CD14-positive monocyte (primary cell): ENCODE results near the gene TMEM169. TPM values are rescaled to one million over a fixed set of nuclear protein-coding genes. Genes with fewer than 3 reads are reported as not detected.

Experiments
- DNase-seq, 3 donors: peaks; one replicate each; pipeline ENCODE4 v3.0.0-alpha.2; 2011 to 2022
- H2AFZ ChIP-seq: 2 replicates; pipeline ENCODE4 v1.6.0; 2012; ENCODE audit warnings: mild to moderate bottlenecking, low read depth, low read length, inconsistent platforms; ENCODE audit not compliant: insufficient read depth, poor library complexity, severe bottlenecking
- H3K27ac ChIP-seq, 2 donors: 1 replicate in 1 of 2; 2 replicates in 1 of 2; pipeline ENCODE4 v1.5.1; 2012 to 2013; ENCODE audit warnings: low read length in 2 of 2, control low read depth in 1 of 2, inconsistent platforms in 1 of 2, low read depth in 1 of 2, mild to moderate bottlenecking in 1 of 2
- H3K27me3 ChIP-seq, 2 donors: one replicate each; pipeline versions ENCODE4 v1.6.0 to v1.6.1; 2011 to 2013; ENCODE audit warnings: low read length in 2 of 2; ENCODE audit not compliant: control insufficient read depth in 2 of 2, insufficient read depth in 2 of 2
- H3K36me3 ChIP-seq, 2 donors: replicated peaks in 1 of 2; 1 replicate in 1 of 2; 2 replicates in 1 of 2; pipeline versions ENCODE4 v1.5.1 to v1.6.1; 2012 to 2013; ENCODE audit warnings: low read length in 2 of 2, control low read depth in 1 of 2, inconsistent platforms in 1 of 2, mild to moderate bottlenecking in 1 of 2; ENCODE audit not compliant: insufficient read depth in 2 of 2, control insufficient read depth in 1 of 2
- H3K4me1 ChIP-seq, 2 donors: 1 replicate in 1 of 2; 2 replicates in 1 of 2; pipeline versions ENCODE4 v1.5.1 to v1.6.1; 2012 to 2013; ENCODE audit warnings: low read length in 2 of 2, control low read depth in 1 of 2, inconsistent platforms in 1 of 2, mild to moderate bottlenecking in 1 of 2, moderate library complexity in 1 of 2; ENCODE audit not compliant: insufficient read depth in 2 of 2, control insufficient read depth in 1 of 2
- H3K4me2 ChIP-seq: replicated peaks from 2 replicates; pipeline ENCODE3; 2012; ENCODE audit warnings: low read length, moderate library complexity, mild to moderate bottlenecking; ENCODE audit not compliant: poor library complexity, severe bottlenecking; ENCODE audit errors: extremely low read depth
- H3K4me3 ChIP-seq, 3 experiments: fragments of 200-600 bp in 1 of 3; sonication (generic) in 1 of 3; replicated peaks in 1 of 3; 1 replicate in 2 of 3; 2 replicates in 1 of 3; pipeline ENCODE4 v1.5.1; 2011 to 2013; ENCODE audit warnings: low read length in 3 of 3, mild to moderate bottlenecking in 3 of 3, control low read depth in 2 of 3, low read depth in 2 of 3, inconsistent platforms in 1 of 3, moderate library complexity in 1 of 3
- H3K79me2 ChIP-seq: 2 replicates; pipeline ENCODE4 v1.6.0; 2012; ENCODE audit warnings: mild to moderate bottlenecking, control low read depth, inconsistent platforms, low read length, moderate library complexity; ENCODE audit not compliant: insufficient read depth
- H3K9ac ChIP-seq: 2 replicates; pipeline ENCODE4 v1.6.0; 2017; ENCODE audit warnings: low read length, mild to moderate bottlenecking; ENCODE audit not compliant: insufficient read depth, poor library complexity, severe bottlenecking
- H3K9me3 ChIP-seq, 2 donors: replicated peaks in 1 of 2; 1 replicate in 1 of 2; 2 replicates in 1 of 2; pipeline versions ENCODE4 v1.5.1 to v1.6.1; 2012 to 2013; ENCODE audit warnings: low read length in 2 of 2, control low read depth in 1 of 2; ENCODE audit not compliant: control insufficient read depth in 1 of 2, insufficient read depth in 1 of 2
- H4K20me1 ChIP-seq: 2 replicates; pipeline ENCODE4 v1.6.0; 2012; ENCODE audit warnings: mild to moderate bottlenecking, low read length, control low read depth, moderate library complexity; ENCODE audit not compliant: insufficient read depth
- H3K27ac Mint-ChIP-seq, 7 donors: one replicate each; pipeline ENCODE4 v1.8.0; 2020; ENCODE audit warnings: mild to moderate bottlenecking in 7 of 7, mixed read lengths in 7 of 7, moderate library complexity in 6 of 7, inconsistent platforms in 2 of 7
- H3K27me3 Mint-ChIP-seq, 3 donors: one replicate each; pipeline ENCODE4 v1.8.0; 2021 to 2022; ENCODE audit warnings: low read depth in 3 of 3, mild to moderate bottlenecking in 3 of 3, mixed read lengths in 3 of 3, moderate library complexity in 3 of 3, inconsistent platforms in 1 of 3
- H3K36me3 Mint-ChIP-seq, 2 donors: one replicate each; pipeline ENCODE4 v1.8.0; 2020; ENCODE audit warnings: mixed read lengths in 2 of 2, inconsistent platforms in 1 of 2, mild to moderate bottlenecking in 1 of 2
- H3K4me1 Mint-ChIP-seq: one replicate; pipeline ENCODE4 v1.8.0; 2020; ENCODE audit warnings: mild to moderate bottlenecking, mixed read lengths
- H3K4me3 Mint-ChIP-seq, 2 donors: one replicate each; pipeline ENCODE4 v1.8.0; 2020; ENCODE audit warnings: mild to moderate bottlenecking in 2 of 2, mixed read lengths in 2 of 2, moderate library complexity in 1 of 2
- H3K9me3 Mint-ChIP-seq, 7 donors: one replicate each; pipeline ENCODE4 v1.8.0; 2020 to 2022; ENCODE audit warnings: mixed read lengths in 7 of 7, mild to moderate bottlenecking in 6 of 7, moderate library complexity in 6 of 7, inconsistent platforms in 2 of 7
- WGBS: methylation state at CpG from one replicate; pipeline ENCODE4 v1.1.5; 2013; ENCODE audit warnings: missing lambda C conversion rate; ENCODE audit not compliant: insufficient coverage; 5-methylcytosine and 5-hydroxymethylcytosine counted together
- intact Hi-C, 2 donors: fragments of 100-400 bp; cut with micrococcal nuclease; formaldehyde crosslinking; loops; one replicate each; pipeline versions ENCODE4 v1.15.0 to v1.15.1; 2023
- polyA plus RNA-seq, 3 donors: library from polyadenylated mRNA; depleted of rRNA in 1 of 3; unstranded in 2 of 3; stranded (reverse) in 1 of 3; fragments of 300-500 nt in 2 of 3; fragments of >200 nt in 1 of 3; fragmentation: Illumina TruSeq in 2 of 3; gene quantifications; 1 replicate in 2 of 3; 2 replicates in 1 of 3; pipeline ENCODE4 v1.2.3, GENCODE V29; 2012 to 2021
- TF ChIP-seq, protein P1 (sequence below): fragments of 200-600 bp; IDR thresholded peaks from one replicate; pipeline ENCODE4 v1.8.0; 2022; ENCODE audit warnings: antibody characterized with exemption, mild to moderate bottlenecking

The TMEM169 gene
- polyA plus RNA-seq, 3 donors = 0.24 to 0.92 (median 0.74) TPM

DNA sequence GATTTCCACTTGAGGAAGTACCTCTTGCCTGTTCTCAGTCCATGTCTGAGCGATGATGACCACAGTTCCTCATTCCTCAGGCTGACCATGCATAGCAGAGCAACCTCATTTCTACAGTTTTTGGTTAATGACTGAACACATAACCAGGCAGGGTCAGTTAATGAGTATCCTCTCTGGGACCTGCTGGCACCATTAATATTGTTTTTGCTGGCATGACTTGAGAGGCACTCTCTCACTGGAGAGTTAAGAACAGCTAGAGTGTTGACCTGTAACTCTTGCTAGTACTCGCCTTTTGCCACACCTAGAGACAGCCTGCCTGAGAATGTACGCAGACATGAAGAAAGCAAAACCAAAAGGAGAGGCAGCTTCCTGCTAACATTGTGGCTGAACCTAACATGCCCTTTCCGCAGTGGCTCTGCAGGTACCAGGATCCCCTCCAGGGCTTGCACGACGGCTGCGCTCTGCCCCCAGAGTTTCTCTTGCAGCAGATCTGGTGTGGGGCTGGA is 24.0 kb upstream of the TMEM169 start:
- peaks cover 0 to 4% (median 0%) of the 10 kb centered on the region in 7 donors for H3K9me3 Mint-ChIP-seq
- Histone ChIP-seq H3K36me3 (peaks cover 0 to 26% of the 10 kb centered on the region in 2 donors), H3K4me3 (peak overlapping the region; percentile 37 to 75 (median 74)), H3K4me1 (peaks cover 11 to 17% of the 10 kb centered on the region in 2 donors), H3K9me3 (no peaks in the 10 kb centered on the region), H2AFZ (peak overlapping the region; percentile 75), H3K27me3 (no peaks in the 10 kb centered on the region), H4K20me1 (no peaks in the 10 kb centered on the region), H3K9ac (peak overlapping the region; percentile 33), H3K27ac (peak overlapping the region; percentile 58 to 78), H3K79me2 (no peaks in the 10 kb centered on the region), H3K4me2 (peak overlapping the region; percentile 71)
- intact Hi-C loops = no loop called here
- peaks cover 37 to 39% of the 10 kb centered on the region in 2 donors for H3K36me3 Mint-ChIP-seq
- peaks cover 16% of the 10 kb centered on the region for H3K4me1 Mint-ChIP-seq
- H3K27ac Mint-ChIP-seq = peak overlapping the region; percentile 58 to 93 (median 85)
- peaks cover 0 to 2% (median 0%) of the 10 kb centered on the region in 3 donors for H3K27me3 Mint-ChIP-seq
- TF ChIP-seq, protein P1, sequence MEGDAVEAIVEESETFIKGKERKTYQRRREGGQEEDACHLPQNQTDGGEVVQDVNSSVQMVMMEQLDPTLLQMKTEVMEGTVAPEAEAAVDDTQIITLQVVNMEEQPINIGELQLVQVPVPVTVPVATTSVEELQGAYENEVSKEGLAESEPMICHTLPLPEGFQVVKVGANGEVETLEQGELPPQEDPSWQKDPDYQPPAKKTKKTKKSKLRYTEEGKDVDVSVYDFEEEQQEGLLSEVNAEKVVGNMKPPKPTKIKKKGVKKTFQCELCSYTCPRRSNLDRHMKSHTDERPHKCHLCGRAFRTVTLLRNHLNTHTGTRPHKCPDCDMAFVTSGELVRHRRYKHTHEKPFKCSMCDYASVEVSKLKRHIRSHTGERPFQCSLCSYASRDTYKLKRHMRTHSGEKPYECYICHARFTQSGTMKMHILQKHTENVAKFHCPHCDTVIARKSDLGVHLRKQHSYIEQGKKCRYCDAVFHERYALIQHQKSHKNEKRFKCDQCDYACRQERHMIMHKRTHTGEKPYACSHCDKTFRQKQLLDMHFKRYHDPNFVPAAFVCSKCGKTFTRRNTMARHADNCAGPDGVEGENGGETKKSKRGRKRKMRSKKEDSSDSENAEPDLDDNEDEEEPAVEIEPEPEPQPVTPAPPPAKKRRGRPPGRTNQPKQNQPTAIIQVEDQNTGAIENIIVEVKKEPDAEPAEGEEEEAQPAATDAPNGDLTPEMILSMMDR = no peak
- 27% methylated on average over 4 of the region's 7 CpGs for WGBS
- peak overlapping the region; percentile 75 to 86 for H3K4me3 Mint-ChIP-seq
- peak; percentile 54 to 60 (median 60) for DNase-seq

DNA sequence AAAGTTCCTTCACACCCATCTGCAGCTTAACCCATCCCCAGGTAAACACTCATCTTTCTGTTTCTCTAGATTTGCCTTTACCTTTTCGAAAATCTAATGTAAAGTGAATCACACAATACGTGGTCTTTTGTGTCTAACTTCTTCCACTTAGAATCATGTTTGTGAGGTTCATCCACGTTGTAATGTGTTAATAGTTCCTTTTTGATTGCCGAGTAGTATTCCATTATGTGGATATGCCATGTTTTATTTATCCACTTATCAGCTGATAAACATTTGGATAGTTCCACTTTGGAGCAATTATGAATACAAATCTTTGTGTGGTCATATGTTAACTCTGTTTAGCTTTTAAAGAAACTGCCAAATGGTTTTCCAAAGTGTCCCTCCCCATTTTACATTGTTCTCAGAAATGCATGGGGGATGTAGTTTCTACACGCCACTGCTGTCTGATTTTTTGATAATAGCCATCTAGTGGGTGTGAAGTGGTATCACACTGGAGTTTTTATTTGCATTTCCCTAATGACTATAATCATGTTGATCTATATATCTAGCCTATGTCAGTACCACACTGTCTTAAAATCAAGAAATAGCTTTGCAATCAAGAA is 22.4 kb upstream of the TMEM169 start:
- WGBS = no CpG with 5 or more reads among the region's 5 CpGs
- Histone ChIP-seq H3K4me2 (no peak overlapping the region), H3K27me3 (no peaks in the 10 kb centered on the region), H3K4me3 (no peak overlapping the region), H3K27ac (no peak overlapping the region), H3K4me1 (peaks cover 11 to 17% of the 10 kb centered on the region in 2 donors), H3K79me2 (no peaks in the 10 kb centered on the region), H4K20me1 (no peaks in the 10 kb centered on the region), H2AFZ (no peak overlapping the region), H3K36me3 (peaks cover 0 to 42% of the 10 kb centered on the region in 2 donors), H3K9ac (no peak overlapping the region), H3K9me3 (no peaks in the 10 kb centered on the region)
- TF ChIP-seq, protein P1 = peak; percentile 29
- peaks cover 44 to 49% of the 10 kb centered on the region in 2 donors for H3K36me3 Mint-ChIP-seq
- H3K27me3 Mint-ChIP-seq = no peaks in the 10 kb centered on the region
- H3K27ac Mint-ChIP-seq = no peak overlapping the region
- intact Hi-C loops = no loop called here
- no peak overlapping the region for H3K4me3 Mint-ChIP-seq
- peaks cover 16% of the 10 kb centered on the region for H3K4me1 Mint-ChIP-seq
- peaks cover 0 to 3% (median 0%) of the 10 kb centered on the region in 7 donors for H3K9me3 Mint-ChIP-seq
- no peak for DNase-seq
